ENCODE results near the gene CHCHD5. TPM values are rescaled to one million over a fixed set of nuclear protein-coding genes. Genes with fewer than 3 reads are reported as not detected.
"Not testable (repeated sequence)": the region's sequence is repeated elsewhere in the genome, so short reads cannot be mapped to it uniquely, and the experiment has no call there.

CHCHD5 gene
- total RNA-seq, 1 experiment from 2014 or later: 56.0 TPM

- no peak for DNase-seq
- no TSS peak for BruUV-seq (replicated peaks)
- Histone ChIP-seq H3K9me3 (no peaks in the 10 kb centered on the region), H3K4me1 (no peaks in the 10 kb centered on the region), H3K27me3 (replicated peaks; ENCODE audit: control insufficient read depth, insufficient read depth, low read length) (no peaks in the 10 kb centered on the region), H3K36me3 (ENCODE audit: control insufficient read depth, insufficient read depth, low read length) (no peaks in the 10 kb centered on the region), H3K4me3 (ENCODE audit: low read depth, low read length) (no peak overlapping the region)
- Mint-ChIP-seq H3K9me3 (ENCODE audit: unreplicated experiment) (no peaks in the 10 kb centered on the region), H3K27me3 (ENCODE audit: insufficient read depth, unreplicated experiment) (no peaks in the 10 kb centered on the region), H3K4me3 (ENCODE audit: unreplicated experiment) (no peak overlapping the region), H3K27ac (ENCODE audit: unreplicated experiment) (no peak overlapping the region), H3K4me1 (ENCODE audit: low read depth, unreplicated experiment) (peaks cover 7% of the 10 kb centered on the region), H3K36me3 (ENCODE audit: insufficient read depth, unreplicated experiment) (no peaks in the 10 kb centered on the region)
- POLR2A ChIA-PET: no interaction called here
- TF ChIP-seq CTCF (IDR thresholded peaks at IDR 0.05; ENCODE audit: insufficient read depth in 1 of 2, low read depth in 1 of 2, low read length in 1 of 2, severe bottlenecking in 1 of 2, unreplicated experiment in 1 of 2): no peak
- CTCF ChIA-PET: interaction anchor here (1.1 kb wide), 1 partner anchor 14 kb away, joined by 3 read pairs; no protein-coding TSS in a partner anchor
- intact Hi-C loops (cut with micrococcal nuclease; ENCODE audit: unreplicated experiment): no loop called here
Measured at GRCh38 chr2:112614201-112614840, 29.9 kb downstream of the CHCHD5 start.

GRCh38 chr2:112615051-112615450, 30.6 kb downstream of the CHCHD5 start:
- Histone ChIP-seq H3K36me3 (ENCODE audit: control insufficient read depth, insufficient read depth, low read length) (no peaks in the 10 kb centered on the region), H3K9me3 (no peaks in the 10 kb centered on the region), H3K4me3 (ENCODE audit: low read depth, low read length) (no peak overlapping the region), H3K27me3 (replicated peaks; ENCODE audit: control insufficient read depth, insufficient read depth, low read length) (no peaks in the 10 kb centered on the region), H3K4me1 (no peaks in the 10 kb centered on the region)
- DNase-seq: no peak
- ChIA-PET POLR2A (no interaction called here), CTCF (interaction anchor here (1.1 kb wide), 1 partner anchor 15 kb away, joined by 3 read pairs; no protein-coding TSS in a partner anchor)
- intact Hi-C loops (cut with micrococcal nuclease; ENCODE audit: unreplicated experiment): no loop called here
- no TSS peak for BruUV-seq (replicated peaks)
- no peaks in the 10 kb centered on the region for H3K27me3 Mint-ChIP-seq (ENCODE audit: insufficient read depth, unreplicated experiment)
- H3K4me3 Mint-ChIP-seq (ENCODE audit: unreplicated experiment): no peak overlapping the region
- H3K4me1 Mint-ChIP-seq (ENCODE audit: low read depth, unreplicated experiment): peaks cover 7% of the 10 kb centered on the region
- TF ChIP-seq CTCF (IDR thresholded peaks at IDR 0.05; ENCODE audit: insufficient read depth in 1 of 2, low read depth in 1 of 2, low read length in 1 of 2, severe bottlenecking in 1 of 2, unreplicated experiment in 1 of 2): no peak
- H3K36me3 Mint-ChIP-seq (ENCODE audit: insufficient read depth, unreplicated experiment): no peaks in the 10 kb centered on the region
- H3K9me3 Mint-ChIP-seq (ENCODE audit: unreplicated experiment): no peaks in the 10 kb centered on the region
- no peak overlapping the region for H3K27ac Mint-ChIP-seq (ENCODE audit: unreplicated experiment)

GRCh38 chr2:112615798-112616197, 31.4 kb downstream of the CHCHD5 start:
- H3K4me1 Mint-ChIP-seq (ENCODE audit: low read depth, unreplicated experiment); BruUV-seq (replicated peaks); H3K27me3 ChIP-seq (replicated peaks; ENCODE audit: control insufficient read depth, insufficient read depth, low read length); intact Hi-C loops (cut with micrococcal nuclease; ENCODE audit: unreplicated experiment); H3K4me1 ChIP-seq; H3K27me3 Mint-ChIP-seq (ENCODE audit: insufficient read depth, unreplicated experiment); CTCF ChIA-PET; DNase-seq; H3K36me3 ChIP-seq (ENCODE audit: control insufficient read depth, insufficient read depth, low read length); POLR2A ChIA-PET; H3K4me3 Mint-ChIP-seq (ENCODE audit: unreplicated experiment); H3K4me3 ChIP-seq (ENCODE audit: low read depth, low read length); H3K9me3 ChIP-seq; H3K27ac Mint-ChIP-seq (ENCODE audit: unreplicated experiment); H3K36me3 Mint-ChIP-seq (ENCODE audit: insufficient read depth, unreplicated experiment); H3K9me3 Mint-ChIP-seq (ENCODE audit: unreplicated experiment): not testable (repeated sequence)

Measured in Caco-2 (cell line).